ENCODE results near the gene LARP1B.

DNA sequence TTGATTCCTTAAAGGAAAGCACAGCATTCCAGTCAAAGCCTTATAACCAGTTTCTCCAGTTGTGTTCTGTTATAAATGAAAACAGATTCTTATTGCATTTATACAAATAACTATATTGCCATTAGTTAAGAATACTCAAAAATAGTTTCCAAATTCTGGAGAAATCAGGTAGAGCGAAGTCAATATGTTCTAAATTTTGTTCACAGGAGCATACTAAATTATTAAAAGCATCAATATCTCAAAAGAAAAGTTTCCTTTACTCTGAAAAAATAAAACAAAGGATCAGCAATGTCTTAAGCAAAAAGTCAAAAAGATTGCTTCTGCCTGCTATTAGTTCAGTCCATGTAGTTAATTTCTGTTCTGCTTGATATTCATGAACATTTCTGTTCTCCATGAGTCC is 186.8 kb downstream of the LARP1B start:
- TF ChIP-seq CTCF (IDR thresholded peaks at IDR 0.05) = no peak
- no peak for TF ChIP-seq POLR2A (IDR thresholded peaks at IDR 0.05)
